Measurements from ENCODE around the gene MOB1B. TPM values are rescaled to one million over a fixed set of nuclear protein-coding genes. Genes with fewer than 3 reads are reported as not detected.
A peak's percentile ranks its signal among the peaks of the same experiment; 100 is the strongest.

Gene MOB1B
- total RNA-seq, 1 donor from 2014 or later: 28.8 TPM

DNA sequence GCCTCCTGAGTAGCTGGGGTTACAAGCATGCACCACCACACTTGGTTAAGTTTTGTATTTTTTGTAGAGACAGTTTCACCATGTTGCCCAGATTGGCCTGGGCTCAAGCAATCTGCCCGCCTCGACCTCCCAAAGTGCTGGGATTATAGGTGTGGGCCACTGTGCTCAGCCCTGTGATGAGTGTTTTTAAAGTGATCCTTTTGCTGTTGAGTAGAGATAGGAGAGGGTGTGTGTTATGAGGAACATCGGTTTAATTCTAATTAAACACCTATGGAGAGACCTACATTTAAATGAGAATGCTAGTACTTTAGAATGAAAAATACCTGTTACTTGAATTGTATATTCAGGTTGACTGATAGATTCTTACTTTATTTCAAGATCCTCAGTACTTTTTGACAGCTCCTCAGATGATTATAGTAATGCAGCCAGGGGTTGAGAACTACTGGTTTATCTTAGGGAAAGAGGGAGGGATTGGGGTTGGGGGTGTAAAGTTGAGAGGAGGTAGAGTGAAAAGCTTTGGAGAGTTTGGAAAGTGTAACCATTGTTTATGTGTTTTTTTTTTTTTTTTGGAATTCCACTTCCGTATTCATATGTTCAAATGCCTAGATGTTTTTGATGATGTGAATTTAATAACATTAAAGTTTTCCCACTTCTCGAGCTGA, 54.5 kb downstream of the MOB1B start:
- TF ChIP-seq, protein P1, sequence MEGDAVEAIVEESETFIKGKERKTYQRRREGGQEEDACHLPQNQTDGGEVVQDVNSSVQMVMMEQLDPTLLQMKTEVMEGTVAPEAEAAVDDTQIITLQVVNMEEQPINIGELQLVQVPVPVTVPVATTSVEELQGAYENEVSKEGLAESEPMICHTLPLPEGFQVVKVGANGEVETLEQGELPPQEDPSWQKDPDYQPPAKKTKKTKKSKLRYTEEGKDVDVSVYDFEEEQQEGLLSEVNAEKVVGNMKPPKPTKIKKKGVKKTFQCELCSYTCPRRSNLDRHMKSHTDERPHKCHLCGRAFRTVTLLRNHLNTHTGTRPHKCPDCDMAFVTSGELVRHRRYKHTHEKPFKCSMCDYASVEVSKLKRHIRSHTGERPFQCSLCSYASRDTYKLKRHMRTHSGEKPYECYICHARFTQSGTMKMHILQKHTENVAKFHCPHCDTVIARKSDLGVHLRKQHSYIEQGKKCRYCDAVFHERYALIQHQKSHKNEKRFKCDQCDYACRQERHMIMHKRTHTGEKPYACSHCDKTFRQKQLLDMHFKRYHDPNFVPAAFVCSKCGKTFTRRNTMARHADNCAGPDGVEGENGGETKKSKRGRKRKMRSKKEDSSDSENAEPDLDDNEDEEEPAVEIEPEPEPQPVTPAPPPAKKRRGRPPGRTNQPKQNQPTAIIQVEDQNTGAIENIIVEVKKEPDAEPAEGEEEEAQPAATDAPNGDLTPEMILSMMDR (IDR thresholded peaks at IDR 0.05): no peak
- Mint-ChIP-seq H3K27me3 (ENCODE audit: low read depth) (no peaks in the 10 kb centered on the region), H3K4me1 (ENCODE audit: low read depth) (peaks cover 19% of the 10 kb centered on the region), H3K9me3 (ENCODE audit: low read depth) (no peaks in the 10 kb centered on the region), H3K27ac (ENCODE audit: unreplicated experiment) (no peak overlapping the region), H3K4me3 (ENCODE audit: unreplicated experiment) (no peak overlapping the region), H3K36me3 (ENCODE audit: low read depth) (peaks cover 3% of the 10 kb centered on the region)
- no peak for DNase-seq (ENCODE audit: low spot score)

GRCh38 chr4:70958681-70959080, 56.5 kb downstream of the MOB1B start:
- Mint-ChIP-seq H3K36me3 (ENCODE audit: low read depth) (peaks cover 3% of the 10 kb centered on the region), H3K27ac (ENCODE audit: unreplicated experiment) (peak overlapping the region; percentile 85), H3K9me3 (ENCODE audit: low read depth) (no peaks in the 10 kb centered on the region), H3K4me1 (ENCODE audit: low read depth) (peaks cover 16% of the 10 kb centered on the region), H3K4me3 (ENCODE audit: unreplicated experiment) (no peak overlapping the region), H3K27me3 (ENCODE audit: low read depth) (no peaks in the 10 kb centered on the region)
- DNase-seq (ENCODE audit: low spot score): no peak
- TF ChIP-seq, protein P1 (IDR thresholded peaks at IDR 0.05): no peak

GRCh38 chr4:70969076-70969475, 66.9 kb downstream of the MOB1B start:
- Mint-ChIP-seq H3K36me3 (ENCODE audit: low read depth) (peaks cover 7% of the 10 kb centered on the region), H3K4me1 (ENCODE audit: low read depth) (peaks cover 10% of the 10 kb centered on the region), H3K9me3 (ENCODE audit: low read depth) (no peaks in the 10 kb centered on the region), H3K4me3 (ENCODE audit: unreplicated experiment) (no peak overlapping the region), H3K27me3 (ENCODE audit: low read depth) (no peaks in the 10 kb centered on the region), H3K27ac (ENCODE audit: unreplicated experiment) (peak overlapping the region; percentile 81)
- no peak for DNase-seq (ENCODE audit: low spot score)
- TF ChIP-seq, protein P1 (IDR thresholded peaks at IDR 0.05): no peak

DNA sequence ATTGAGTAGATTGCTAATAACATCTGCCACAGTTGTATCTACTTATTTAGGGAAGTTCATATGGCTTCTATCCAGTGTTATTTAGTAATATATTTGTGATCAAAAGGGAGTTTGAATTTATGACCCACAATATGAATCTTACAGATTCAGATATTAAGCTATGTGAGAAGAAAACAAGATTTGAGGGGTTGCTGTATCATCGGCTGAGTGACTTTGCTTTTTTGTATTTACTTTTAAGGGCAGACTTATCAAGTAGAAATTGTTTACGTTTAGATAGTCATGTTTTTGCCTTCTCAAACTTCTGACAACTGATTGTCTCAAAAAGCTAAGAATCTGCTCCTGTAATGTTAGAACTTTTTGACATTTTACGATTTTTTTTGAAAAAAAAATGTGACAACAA, 74.1 kb downstream of the MOB1B start:
- Mint-ChIP-seq H3K4me3 (ENCODE audit: unreplicated experiment) (no peak overlapping the region), H3K9me3 (ENCODE audit: low read depth) (no peaks in the 10 kb centered on the region), H3K36me3 (ENCODE audit: low read depth) (peaks cover 7% of the 10 kb centered on the region)

DNA sequence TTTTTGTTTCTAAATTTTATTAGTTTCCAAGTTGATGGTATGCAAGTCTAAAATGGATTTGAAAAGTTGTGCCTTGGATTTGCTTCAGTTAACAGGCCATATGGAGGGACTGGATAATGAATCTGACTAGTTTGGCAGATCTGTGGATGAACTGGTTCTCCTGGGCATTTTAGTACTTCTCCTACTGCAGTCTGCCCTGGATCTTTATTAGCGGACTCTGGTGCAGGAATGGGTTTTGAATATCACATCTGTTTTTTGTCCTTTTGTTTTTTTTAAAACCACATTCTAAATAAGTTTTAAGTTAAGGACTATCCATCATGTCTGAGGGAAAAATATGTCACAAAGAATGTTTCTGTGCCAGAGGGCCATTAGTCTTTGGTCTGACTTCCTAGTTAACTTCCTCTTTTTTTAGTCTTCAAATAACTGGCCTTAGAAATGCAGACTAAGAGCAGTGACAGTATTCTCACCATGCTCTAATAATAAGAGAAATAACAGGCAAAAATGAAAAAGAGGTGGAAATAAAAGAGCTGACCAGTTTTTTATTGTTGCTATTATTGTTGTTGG, 77.4 kb downstream of the MOB1B start:
- Mint-ChIP-seq H3K4me3 (ENCODE audit: unreplicated experiment) (no peak overlapping the region), H3K4me1 (ENCODE audit: low read depth) (no peaks in the 10 kb centered on the region), H3K27ac (ENCODE audit: unreplicated experiment) (no peak overlapping the region), H3K27me3 (ENCODE audit: low read depth) (no peaks in the 10 kb centered on the region), H3K9me3 (ENCODE audit: low read depth) (no peaks in the 10 kb centered on the region), H3K36me3 (ENCODE audit: low read depth) (peaks cover 4% of the 10 kb centered on the region)
- TF ChIP-seq, protein P1 (IDR thresholded peaks at IDR 0.05): no peak
- no peak for DNase-seq (ENCODE audit: low spot score)

More for the DNA sequence above, 74.1 kb downstream of the MOB1B start:
- H3K4me1 Mint-ChIP-seq (ENCODE audit: low read depth): no peaks in the 10 kb centered on the region
- no peak for DNase-seq (ENCODE audit: low spot score)
- no peak overlapping the region for H3K27ac Mint-ChIP-seq (ENCODE audit: unreplicated experiment)
- H3K27me3 Mint-ChIP-seq (ENCODE audit: low read depth): no peaks in the 10 kb centered on the region
- TF ChIP-seq, protein P1 (IDR thresholded peaks at IDR 0.05): no peak
